ENCODE results near the gene ZFC3H1.

The ZFC3H1 gene

GRCh38 chr12:71587012-71587411 lies 76.6 kb downstream of the ZFC3H1 start:
- Histone ChIP-seq H3K4me3 (ENCODE audit: low read length) (no peak overlapping the region), H3K4me2 (ENCODE audit: low read depth, low read length) (no peak overlapping the region), H3F3A (ENCODE audit: insufficient read depth, low read length) (no peaks in the 10 kb centered on the region), H3K36me3 (replicated peaks; ENCODE audit: insufficient read depth, low read length) (no peaks in the 10 kb centered on the region), H2AFZ (ENCODE audit: low read length) (no peak overlapping the region), H3K9me2 (replicated peaks; ENCODE audit: insufficient read depth, low read length) (no peaks in the 10 kb centered on the region), H3K4me1 (ENCODE audit: low read length) (no peaks in the 10 kb centered on the region), H3K27me3 (replicated peaks; ENCODE audit: insufficient read depth, low read length) (no peaks in the 10 kb centered on the region), H4K20me1 (ENCODE audit: insufficient read depth, low read length) (no peaks in the 10 kb centered on the region), H3K27ac (ENCODE audit: low read length) (no peak overlapping the region), H3K79me2 (ENCODE audit: low read length) (no peaks in the 10 kb centered on the region), H3K9ac (ENCODE audit: low read length) (no peak overlapping the region), H3K9me3 (replicated peaks; ENCODE audit: insufficient read depth, low read length) (no peaks in the 10 kb centered on the region)
- no peak for DNase-seq
- TF ChIP-seq, protein P1, sequence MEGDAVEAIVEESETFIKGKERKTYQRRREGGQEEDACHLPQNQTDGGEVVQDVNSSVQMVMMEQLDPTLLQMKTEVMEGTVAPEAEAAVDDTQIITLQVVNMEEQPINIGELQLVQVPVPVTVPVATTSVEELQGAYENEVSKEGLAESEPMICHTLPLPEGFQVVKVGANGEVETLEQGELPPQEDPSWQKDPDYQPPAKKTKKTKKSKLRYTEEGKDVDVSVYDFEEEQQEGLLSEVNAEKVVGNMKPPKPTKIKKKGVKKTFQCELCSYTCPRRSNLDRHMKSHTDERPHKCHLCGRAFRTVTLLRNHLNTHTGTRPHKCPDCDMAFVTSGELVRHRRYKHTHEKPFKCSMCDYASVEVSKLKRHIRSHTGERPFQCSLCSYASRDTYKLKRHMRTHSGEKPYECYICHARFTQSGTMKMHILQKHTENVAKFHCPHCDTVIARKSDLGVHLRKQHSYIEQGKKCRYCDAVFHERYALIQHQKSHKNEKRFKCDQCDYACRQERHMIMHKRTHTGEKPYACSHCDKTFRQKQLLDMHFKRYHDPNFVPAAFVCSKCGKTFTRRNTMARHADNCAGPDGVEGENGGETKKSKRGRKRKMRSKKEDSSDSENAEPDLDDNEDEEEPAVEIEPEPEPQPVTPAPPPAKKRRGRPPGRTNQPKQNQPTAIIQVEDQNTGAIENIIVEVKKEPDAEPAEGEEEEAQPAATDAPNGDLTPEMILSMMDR (IDR thresholded peaks at IDR 0.05; ENCODE audit: low read length) = no peak
- TF ChIP-seq EZH2 (optimal IDR thresholded peaks at IDR 0.05; ENCODE audit: low read depth, low read length) = no peak
- TF ChIP-seq EZH2phosphoT487 (IDR thresholded peaks at IDR 0.05; ENCODE audit: low read length) = no peak

- Histone ChIP-seq H4K20me1 (ENCODE audit: insufficient read depth, low read length) (no peaks in the 10 kb centered on the region), H3K4me2 (ENCODE audit: low read depth, low read length) (no peak overlapping the region), H3K36me3 (replicated peaks; ENCODE audit: insufficient read depth, low read length) (no peaks in the 10 kb centered on the region), H2AFZ (ENCODE audit: low read length) (no peak overlapping the region), H3K4me1 (ENCODE audit: low read length) (no peaks in the 10 kb centered on the region), H3K9me3 (replicated peaks; ENCODE audit: insufficient read depth, low read length) (no peaks in the 10 kb centered on the region), H3K4me3 (ENCODE audit: low read length) (no peak overlapping the region), H3K27ac (ENCODE audit: low read length) (no peak overlapping the region), H3K27me3 (replicated peaks; ENCODE audit: insufficient read depth, low read length) (no peaks in the 10 kb centered on the region), H3F3A (ENCODE audit: insufficient read depth, low read length) (no peaks in the 10 kb centered on the region), H3K9ac (ENCODE audit: low read length) (no peak overlapping the region), H3K79me2 (ENCODE audit: low read length) (no peaks in the 10 kb centered on the region), H3K9me2 (replicated peaks; ENCODE audit: insufficient read depth, low read length) (no peaks in the 10 kb centered on the region)
- DNase-seq = no peak
- TF ChIP-seq, protein P1 (IDR thresholded peaks at IDR 0.05; ENCODE audit: low read length) = no peak
- TF ChIP-seq EZH2 (optimal IDR thresholded peaks at IDR 0.05; ENCODE audit: low read depth, low read length) (no peak), EZH2phosphoT487 (IDR thresholded peaks at IDR 0.05; ENCODE audit: low read length) (no peak)
These were observed 78.4 kb downstream of the ZFC3H1 start for GRCh38 chr12:71585218-71585617.

DNA sequence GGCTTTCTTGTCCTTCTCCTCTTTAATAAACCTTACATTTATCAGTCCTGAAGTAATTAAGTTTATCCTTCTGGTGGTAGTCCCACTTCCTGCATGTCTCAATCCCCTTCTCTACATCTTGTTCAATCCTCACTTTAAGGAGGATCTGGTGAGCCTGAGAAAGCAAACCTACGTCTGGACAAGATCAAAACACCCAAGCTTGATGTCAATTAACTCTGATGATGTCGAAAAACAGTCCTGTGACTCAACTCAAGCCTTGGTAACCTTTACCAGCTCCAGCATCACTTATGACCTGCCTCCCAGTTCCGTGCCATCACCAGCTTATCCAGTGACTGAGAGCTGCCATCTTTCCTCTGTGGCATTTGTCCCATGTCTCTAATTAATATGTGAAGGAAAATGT lies 79.3 kb downstream of the ZFC3H1 start:
- no peaks in the 10 kb centered on the region for H3K36me3 ChIP-seq (replicated peaks; ENCODE audit: insufficient read depth, low read length)
- no peaks in the 10 kb centered on the region for H3K9me2 ChIP-seq (replicated peaks; ENCODE audit: insufficient read depth, low read length)
- H3K9me3 ChIP-seq (replicated peaks; ENCODE audit: insufficient read depth, low read length) = no peaks in the 10 kb centered on the region
- no peaks in the 10 kb centered on the region for H3K79me2 ChIP-seq (ENCODE audit: low read length)
- no peaks in the 10 kb centered on the region for H3K4me1 ChIP-seq (ENCODE audit: low read length)
- H3K27me3 ChIP-seq (replicated peaks; ENCODE audit: insufficient read depth, low read length) = no peaks in the 10 kb centered on the region
- H3F3A ChIP-seq (ENCODE audit: insufficient read depth, low read length) = no peaks in the 10 kb centered on the region
- no peak overlapping the region for H3K27ac ChIP-seq (ENCODE audit: low read length)
- no peaks in the 10 kb centered on the region for H4K20me1 ChIP-seq (ENCODE audit: insufficient read depth, low read length)
- no peak overlapping the region for H2AFZ ChIP-seq (ENCODE audit: low read length)
- TF ChIP-seq EZH2phosphoT487 (IDR thresholded peaks at IDR 0.05; ENCODE audit: low read length) = no peak
- no peak for TF ChIP-seq EZH2 (optimal IDR thresholded peaks at IDR 0.05; ENCODE audit: low read depth, low read length)
- TF ChIP-seq, protein P1 (IDR thresholded peaks at IDR 0.05; ENCODE audit: low read length) = no peak
- no peak overlapping the region for H3K9ac ChIP-seq (ENCODE audit: low read length)
- H3K4me3 ChIP-seq (ENCODE audit: low read length) = no peak overlapping the region
- H3K4me2 ChIP-seq (ENCODE audit: low read depth, low read length) = no peak overlapping the region
- DNase-seq = no peak
